WTC11 (cell line): Measurements from ENCODE around the gene FCMR. TPM values are rescaled to one million over a fixed set of nuclear protein-coding genes. Genes with fewer than 3 reads are reported as not detected.

Experiments used
- ATAC-seq: fragments of 200-7000 bp; cut with Tn5 transposase; 2 replicates; pipeline ENCODE4 v1.10.0; 2021; ENCODE audit warnings: mild to moderate bottlenecking, moderate library complexity
- CTCF ChIA-PET: fragments of 300-600 bp; sonication (Branson Sonifier 250); formaldehyde crosslinking; loops from one replicate; lab custom pipeline; 2021; ENCODE audit warnings: antibody characterized with exemption; lab: Charles Lee
- POLR2A ChIA-PET: fragments of 350-600 bp; sonication (Branson Sonifier 250); formaldehyde crosslinking; loops from one replicate; lab custom pipeline; 2021; ENCODE audit warnings: antibody characterized with exemption; lab: Charles Lee
- DNase-seq: peaks from one replicate; pipeline ENCODE4 v3.0.0; 2021; ENCODE audit warnings: low spot score
- H3K27ac Mint-ChIP-seq: 2 replicates; pipeline ENCODE4 v1.8.0; 2021; ENCODE audit warnings: mixed read lengths
- H3K27me3 Mint-ChIP-seq: 2 replicates; pipeline ENCODE4 v1.8.0; 2021; ENCODE audit warnings: low read depth, mild to moderate bottlenecking, moderate library complexity, mixed read lengths
- H3K36me3 Mint-ChIP-seq: 2 replicates; pipeline ENCODE4 v1.8.0; 2021; ENCODE audit warnings: mixed read lengths
- H3K4me1 Mint-ChIP-seq: 2 replicates; pipeline ENCODE4 v1.8.0; 2022; ENCODE audit warnings: mixed read lengths
- H3K4me3 Mint-ChIP-seq: 2 replicates; pipeline ENCODE4 v1.8.0; 2021; ENCODE audit warnings: mild to moderate bottlenecking, moderate library complexity, mixed read lengths
- H3K9me3 Mint-ChIP-seq: 2 replicates; pipeline ENCODE4 v1.8.0; 2021; ENCODE audit warnings: mixed read lengths
- ATF1 ChIP-seq: sonication (generic); formaldehyde crosslinking; IDR thresholded peaks from 2 replicates; pipeline ENCODE4 v1.8.1; 2023; ENCODE audit warnings: mild to moderate bottlenecking, moderate library complexity, missing genetic modification reagents
- ETV6 ChIP-seq: sonication (generic); formaldehyde crosslinking; IDR thresholded peaks from 2 replicates; pipeline ENCODE4 v1.8.1; 2022; ENCODE audit warnings: mild to moderate bottlenecking, missing genetic modification reagents
- GTF2I ChIP-seq: fragments of 250-450 bp; sonication (Bioruptor Pico); conservative IDR thresholded peaks from 2 replicates; pipeline ENCODE4 v1.4.0; 2021; ENCODE audit warnings: mild to moderate bottlenecking
- HMGA2 ChIP-seq: fragments of 250-450 bp; sonication (Bioruptor Pico); IDR thresholded peaks from 2 replicates; pipeline ENCODE4 v1.4.0; 2021; ENCODE audit warnings: mild to moderate bottlenecking, moderate library complexity
- IRF2 ChIP-seq: sonication (generic); formaldehyde crosslinking; IDR thresholded peaks from 2 replicates; pipeline ENCODE4 v1.8.0; 2022; ENCODE audit warnings: low read depth, missing genetic modification reagents, borderline replicate concordance
- JAZF1 ChIP-seq: fragments of 250-450 bp; sonication (Bioruptor Pico); IDR thresholded peaks from 2 replicates; pipeline ENCODE4 v1.9.0; 2021; ENCODE audit warnings: moderate library complexity, mild to moderate bottlenecking, inconsistent platforms
- MXD4 ChIP-seq: fragments of 250-450 bp; sonication (Bioruptor Pico); IDR thresholded peaks from 2 replicates; pipeline ENCODE4 v1.8.0; 2021; ENCODE audit warnings: mild to moderate bottlenecking, moderate library complexity, borderline replicate concordance
- MYBL2 ChIP-seq: sonication (generic); formaldehyde crosslinking; IDR thresholded peaks from 2 replicates; pipeline ENCODE4 v1.8.1; 2023; ENCODE audit warnings: mild to moderate bottlenecking, moderate library complexity, missing genetic modification reagents
- NFE2L1 ChIP-seq: sonication (generic); formaldehyde crosslinking; IDR thresholded peaks from 2 replicates; pipeline ENCODE4 v1.8.1; 2023; ENCODE audit warnings: missing genetic modification reagents
- NFYB ChIP-seq: sonication (generic); formaldehyde crosslinking; conservative IDR thresholded peaks from 2 replicates; pipeline ENCODE4 v1.8.0; 2022; ENCODE audit warnings: low read depth, missing genetic modification reagents
- NR1H2 ChIP-seq: sonication (generic); formaldehyde crosslinking; IDR thresholded peaks from 2 replicates; pipeline ENCODE4 v1.9.0; 2021; ENCODE audit warnings: mild to moderate bottlenecking, moderate library complexity, missing genetic modification reagents
- NR3C1 ChIP-seq: sonication (generic); formaldehyde crosslinking; conservative IDR thresholded peaks from 2 replicates; pipeline ENCODE4 v1.8.1; 2023; ENCODE audit warnings: low read depth, mild to moderate bottlenecking, missing genetic modification reagents
- SOX15 ChIP-seq: fragments of 250-450 bp; sonication (Bioruptor Pico); IDR thresholded peaks from 2 replicates; pipeline ENCODE4 v1.9.0; 2021; ENCODE audit warnings: mild to moderate bottlenecking
- TCF7 ChIP-seq: sonication (generic); formaldehyde crosslinking; IDR thresholded peaks from 2 replicates; pipeline ENCODE4 v1.8.0; 2022; ENCODE audit warnings: mild to moderate bottlenecking, low read depth, missing genetic modification reagents, moderate library complexity
- TEAD1 ChIP-seq: sonication (generic); formaldehyde crosslinking; IDR thresholded peaks from 2 replicates; pipeline ENCODE4 v1.8.0; 2022; ENCODE audit warnings: mild to moderate bottlenecking, missing genetic modification reagents
- TEAD4 ChIP-seq: sonication (generic); formaldehyde crosslinking; IDR thresholded peaks from 2 replicates; pipeline ENCODE4 v1.8.0; 2022; ENCODE audit warnings: mild to moderate bottlenecking, missing genetic modification reagents
- ZNF121 ChIP-seq: sonication (generic); formaldehyde crosslinking; IDR thresholded peaks from 2 replicates; pipeline ENCODE4 v1.8.0; 2023; ENCODE audit warnings: missing genetic modification reagents
- ZNF232 ChIP-seq: sonication (generic); formaldehyde crosslinking; IDR thresholded peaks from 2 replicates; pipeline ENCODE4 v1.8.0; 2022; ENCODE audit warnings: mild to moderate bottlenecking, missing genetic modification reagents
- total RNA-seq: library from RNA; stranded (reverse); gene quantifications from 3 replicates; pipeline ENCODE4 v1.2.3, GENCODE V29; 2021
- TF ChIP-seq, protein P1 (sequence below): sonication (generic); formaldehyde crosslinking; IDR thresholded peaks from 2 replicates; pipeline ENCODE4 v1.8.1; 2023; ENCODE audit warnings: mild to moderate bottlenecking, moderate library complexity, missing genetic modification reagents
- TF ChIP-seq, protein P2 (sequence below): fragments of 250-450 bp; sonication (Bioruptor Pico); IDR thresholded peaks from 2 replicates; pipeline ENCODE4 v1.9.0; 2021; ENCODE audit warnings: mild to moderate bottlenecking
- TF ChIP-seq, protein P3 (sequence below): sonication (generic); formaldehyde crosslinking; IDR thresholded peaks from 2 replicates; pipeline ENCODE4 v1.8.0; 2023; ENCODE audit warnings: mild to moderate bottlenecking, missing genetic modification reagents
- TF ChIP-seq, protein P4 (sequence below): fragments of 250-450 bp; sonication (Bioruptor Pico); IDR thresholded peaks from 2 replicates; pipeline ENCODE4 v1.9.0; 2021; ENCODE audit warnings: moderate library complexity, mild to moderate bottlenecking, inconsistent platforms, borderline replicate concordance
- TF ChIP-seq, protein P5 (sequence below): sonication (generic); formaldehyde crosslinking; IDR thresholded peaks from 2 replicates; pipeline ENCODE4 v1.8.0; 2022; ENCODE audit warnings: mild to moderate bottlenecking, missing genetic modification reagents
- TF ChIP-seq, protein P6 (sequence below): sonication (generic); formaldehyde crosslinking; IDR thresholded peaks from 2 replicates; pipeline ENCODE4 v1.8.1; 2022; ENCODE audit warnings: low read depth, mild to moderate bottlenecking, moderate library complexity, missing genetic modification reagents, borderline replicate concordance
- TF ChIP-seq, protein P7 (sequence below): sonication (generic); formaldehyde crosslinking; IDR thresholded peaks from 2 replicates; pipeline ENCODE4 v1.8.0; 2022; ENCODE audit warnings: mild to moderate bottlenecking, missing genetic modification reagents
- TF ChIP-seq, protein P8 (sequence below): sonication (generic); formaldehyde crosslinking; IDR thresholded peaks from 2 replicates; pipeline ENCODE4 v1.8.0; 2023; ENCODE audit warnings: missing genetic modification reagents

Gene FCMR
- total RNA-seq, 1 experiment from 2014 or later = 1.0 TPM

DNA sequence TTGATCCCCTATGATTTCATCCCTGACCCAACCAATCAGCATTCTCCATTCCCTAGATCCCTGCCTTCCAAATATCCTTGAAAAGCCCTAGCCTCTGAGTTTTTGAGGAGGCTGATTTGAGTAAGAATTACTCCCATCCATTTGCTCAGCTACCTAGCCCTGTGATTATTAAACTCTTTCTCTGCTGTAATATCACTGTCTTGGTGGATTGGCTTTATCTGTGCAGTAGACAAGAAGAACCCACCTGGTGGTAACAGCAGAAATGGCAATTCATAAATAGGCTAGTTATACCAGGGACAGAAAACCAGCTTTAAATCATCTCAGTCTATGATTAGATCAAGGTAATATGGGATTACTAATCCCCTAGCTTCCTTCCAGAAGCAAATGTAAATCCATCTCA lies 43.3 kb downstream of the FCMR start:
- ChIA-PET POLR2A (no interaction called here), CTCF (interaction anchor here (0.8 to 1.2 kb wide), 6 partner anchors 13 to 220 kb away, joined by 3 read pairs; partner anchors contain the start of gene IL20)
- H3K4me1 Mint-ChIP-seq = no peaks in the 10 kb centered on the region
- H3K36me3 Mint-ChIP-seq = peaks cover 22% of the 10 kb centered on the region
- H3K27me3 Mint-ChIP-seq = no peaks in the 10 kb centered on the region; the same call in none of the 2 replicates
- ATAC-seq (no peak), DNase-seq (no peak)
- no peak overlapping the region for H3K27ac Mint-ChIP-seq
- no peak overlapping the region for H3K4me3 Mint-ChIP-seq
- TF ChIP-seq TEAD4 (CRISPR knock-in tag) (no peak), NR3C1 (CRISPR knock-in tag) (no peak), NR1H2 (no peak), ETV6 (CRISPR knock-in tag) (no peak), ATF1 (CRISPR knock-in tag) (no peak), JAZF1 (no peak)
- TF ChIP-seq, protein P1, sequence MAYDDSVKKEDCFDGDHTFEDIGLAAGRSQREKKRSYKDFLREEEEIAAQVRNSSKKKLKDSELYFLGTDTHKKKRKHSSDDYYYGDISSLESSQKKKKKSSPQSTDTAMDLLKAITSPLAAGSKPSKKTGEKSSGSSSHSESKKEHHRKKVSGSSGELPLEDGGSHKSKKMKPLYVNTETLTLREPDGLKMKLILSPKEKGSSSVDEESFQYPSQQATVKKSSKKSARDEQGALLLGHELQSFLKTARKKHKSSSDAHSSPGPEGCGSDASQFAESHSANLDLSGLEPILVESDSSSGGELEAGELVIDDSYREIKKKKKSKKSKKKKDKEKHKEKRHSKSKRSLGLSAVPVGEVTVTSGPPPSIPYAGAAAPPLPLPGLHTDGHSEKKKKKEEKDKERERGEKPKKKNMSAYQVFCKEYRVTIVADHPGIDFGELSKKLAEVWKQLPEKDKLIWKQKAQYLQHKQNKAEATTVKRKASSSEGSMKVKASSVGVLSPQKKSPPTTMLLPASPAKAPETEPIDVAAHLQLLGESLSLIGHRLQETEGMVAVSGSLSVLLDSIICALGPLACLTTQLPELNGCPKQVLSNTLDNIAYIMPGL (CRISPR knock-in tag) = no peak
- TF ChIP-seq, protein P2, sequence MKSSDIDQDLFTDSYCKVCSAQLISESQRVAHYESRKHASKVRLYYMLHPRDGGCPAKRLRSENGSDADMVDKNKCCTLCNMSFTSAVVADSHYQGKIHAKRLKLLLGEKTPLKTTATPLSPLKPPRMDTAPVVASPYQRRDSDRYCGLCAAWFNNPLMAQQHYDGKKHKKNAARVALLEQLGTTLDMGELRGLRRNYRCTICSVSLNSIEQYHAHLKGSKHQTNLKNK (CRISPR knock-in tag) = no peak
- H3K9me3 Mint-ChIP-seq = peaks cover 60% of the 10 kb centered on the region

DNA sequence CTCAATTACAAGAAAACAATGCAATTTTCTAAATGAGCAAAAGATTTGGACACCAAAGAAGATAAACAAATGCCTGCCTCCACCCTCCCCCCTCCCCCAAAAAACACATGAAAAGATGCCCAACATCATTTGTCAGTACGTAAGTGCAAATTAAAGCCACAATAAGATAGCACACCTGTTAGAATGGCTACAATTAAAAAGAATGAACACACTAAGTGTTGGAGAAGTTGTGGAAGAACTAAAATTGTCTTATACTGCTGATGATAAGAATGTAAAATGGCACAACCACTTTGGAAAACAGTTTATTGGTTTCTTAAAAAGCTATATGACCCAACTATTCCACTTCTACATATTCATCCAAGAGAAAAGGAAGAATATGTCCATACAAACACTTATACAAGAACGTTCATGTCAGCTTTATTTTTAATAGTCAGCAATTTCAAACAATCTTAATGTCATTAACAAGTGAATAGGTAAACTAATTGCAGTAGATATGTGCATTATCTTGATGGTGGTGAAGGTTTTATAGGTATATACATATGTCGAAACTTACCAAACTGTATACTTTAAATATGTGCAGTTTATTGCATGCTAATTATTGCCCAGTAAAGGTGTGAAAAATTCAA lies 45.9 kb downstream of the FCMR start:
- H3K9me3 Mint-ChIP-seq = peaks cover 65% of the 10 kb centered on the region
- H3K4me3 Mint-ChIP-seq = no peak overlapping the region
- peaks cover 5% of the 10 kb centered on the region for H3K27me3 Mint-ChIP-seq
- ATAC-seq (no peak), DNase-seq (no peak)
- TF ChIP-seq NFYB (CRISPR knock-in tag) = no peak
- TF ChIP-seq SOX15 = no peak
- no peak for TF ChIP-seq HMGA2 (CRISPR knock-in tag)
- TF ChIP-seq, protein P3, sequence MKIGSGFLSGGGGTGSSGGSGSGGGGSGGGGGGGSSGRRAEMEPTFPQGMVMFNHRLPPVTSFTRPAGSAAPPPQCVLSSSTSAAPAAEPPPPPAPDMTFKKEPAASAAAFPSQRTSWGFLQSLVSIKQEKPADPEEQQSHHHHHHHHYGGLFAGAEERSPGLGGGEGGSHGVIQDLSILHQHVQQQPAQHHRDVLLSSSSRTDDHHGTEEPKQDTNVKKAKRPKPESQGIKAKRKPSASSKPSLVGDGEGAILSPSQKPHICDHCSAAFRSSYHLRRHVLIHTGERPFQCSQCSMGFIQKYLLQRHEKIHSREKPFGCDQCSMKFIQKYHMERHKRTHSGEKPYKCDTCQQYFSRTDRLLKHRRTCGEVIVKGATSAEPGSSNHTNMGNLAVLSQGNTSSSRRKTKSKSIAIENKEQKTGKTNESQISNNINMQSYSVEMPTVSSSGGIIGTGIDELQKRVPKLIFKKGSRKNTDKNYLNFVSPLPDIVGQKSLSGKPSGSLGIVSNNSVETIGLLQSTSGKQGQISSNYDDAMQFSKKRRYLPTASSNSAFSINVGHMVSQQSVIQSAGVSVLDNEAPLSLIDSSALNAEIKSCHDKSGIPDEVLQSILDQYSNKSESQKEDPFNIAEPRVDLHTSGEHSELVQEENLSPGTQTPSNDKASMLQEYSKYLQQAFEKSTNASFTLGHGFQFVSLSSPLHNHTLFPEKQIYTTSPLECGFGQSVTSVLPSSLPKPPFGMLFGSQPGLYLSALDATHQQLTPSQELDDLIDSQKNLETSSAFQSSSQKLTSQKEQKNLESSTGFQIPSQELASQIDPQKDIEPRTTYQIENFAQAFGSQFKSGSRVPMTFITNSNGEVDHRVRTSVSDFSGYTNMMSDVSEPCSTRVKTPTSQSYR (CRISPR knock-in tag) = no peak
- TF ChIP-seq, protein P4, sequence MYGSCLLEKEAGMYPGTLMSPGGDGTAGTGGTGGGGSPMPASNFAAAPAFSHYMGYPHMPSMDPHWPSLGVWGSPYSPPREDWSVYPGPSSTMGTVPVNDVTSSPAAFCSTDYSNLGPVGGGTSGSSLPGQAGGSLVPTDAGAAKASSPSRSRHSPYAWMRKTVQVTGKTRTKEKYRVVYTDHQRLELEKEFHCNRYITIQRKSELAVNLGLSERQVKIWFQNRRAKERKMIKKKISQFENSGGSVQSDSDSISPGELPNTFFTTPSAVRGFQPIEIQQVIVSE = no peak
- TF ChIP-seq NR3C1 (CRISPR knock-in tag) = no peak
- TF ChIP-seq, protein P5, sequence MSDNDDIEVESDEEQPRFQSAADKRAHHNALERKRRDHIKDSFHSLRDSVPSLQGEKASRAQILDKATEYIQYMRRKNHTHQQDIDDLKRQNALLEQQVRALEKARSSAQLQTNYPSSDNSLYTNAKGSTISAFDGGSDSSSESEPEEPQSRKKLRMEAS (CRISPR knock-in tag) = no peak
- TF ChIP-seq, protein P6, sequence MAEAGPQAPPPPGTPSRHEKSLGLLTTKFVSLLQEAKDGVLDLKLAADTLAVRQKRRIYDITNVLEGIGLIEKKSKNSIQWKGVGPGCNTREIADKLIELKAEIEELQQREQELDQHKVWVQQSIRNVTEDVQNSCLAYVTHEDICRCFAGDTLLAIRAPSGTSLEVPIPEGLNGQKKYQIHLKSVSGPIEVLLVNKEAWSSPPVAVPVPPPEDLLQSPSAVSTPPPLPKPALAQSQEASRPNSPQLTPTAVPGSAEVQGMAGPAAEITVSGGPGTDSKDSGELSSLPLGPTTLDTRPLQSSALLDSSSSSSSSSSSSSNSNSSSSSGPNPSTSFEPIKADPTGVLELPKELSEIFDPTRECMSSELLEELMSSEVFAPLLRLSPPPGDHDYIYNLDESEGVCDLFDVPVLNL = no peak
- no peak for TF ChIP-seq MXD4 (CRISPR knock-in tag)
- no peak for TF ChIP-seq GTF2I (CRISPR knock-in tag)
- no peak for TF ChIP-seq MYBL2 (CRISPR knock-in tag)
- TF ChIP-seq, protein P7, sequence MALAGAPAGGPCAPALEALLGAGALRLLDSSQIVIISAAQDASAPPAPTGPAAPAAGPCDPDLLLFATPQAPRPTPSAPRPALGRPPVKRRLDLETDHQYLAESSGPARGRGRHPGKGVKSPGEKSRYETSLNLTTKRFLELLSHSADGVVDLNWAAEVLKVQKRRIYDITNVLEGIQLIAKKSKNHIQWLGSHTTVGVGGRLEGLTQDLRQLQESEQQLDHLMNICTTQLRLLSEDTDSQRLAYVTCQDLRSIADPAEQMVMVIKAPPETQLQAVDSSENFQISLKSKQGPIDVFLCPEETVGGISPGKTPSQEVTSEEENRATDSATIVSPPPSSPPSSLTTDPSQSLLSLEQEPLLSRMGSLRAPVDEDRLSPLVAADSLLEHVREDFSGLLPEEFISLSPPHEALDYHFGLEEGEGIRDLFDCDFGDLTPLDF (CRISPR knock-in tag) = no peak
- no peak for TF ChIP-seq IRF2 (CRISPR knock-in tag)
- no peak for TF ChIP-seq TEAD1
- TF ChIP-seq, protein P8, sequence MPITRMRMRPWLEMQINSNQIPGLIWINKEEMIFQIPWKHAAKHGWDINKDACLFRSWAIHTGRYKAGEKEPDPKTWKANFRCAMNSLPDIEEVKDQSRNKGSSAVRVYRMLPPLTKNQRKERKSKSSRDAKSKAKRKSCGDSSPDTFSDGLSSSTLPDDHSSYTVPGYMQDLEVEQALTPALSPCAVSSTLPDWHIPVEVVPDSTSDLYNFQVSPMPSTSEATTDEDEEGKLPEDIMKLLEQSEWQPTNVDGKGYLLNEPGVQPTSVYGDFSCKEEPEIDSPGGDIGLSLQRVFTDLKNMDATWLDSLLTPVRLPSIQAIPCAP = no peak
- TF ChIP-seq NFE2L1 (CRISPR knock-in tag) = no peak
- no peak for TF ChIP-seq TCF7 (CRISPR knock-in tag)
- TF ChIP-seq ZNF121 (CRISPR knock-in tag) = no peak
- TF ChIP-seq, protein P2 (CRISPR knock-in tag) = no peak
- TF ChIP-seq ZNF232 (CRISPR knock-in tag) = no peak
- no peaks in the 10 kb centered on the region for H3K4me1 Mint-ChIP-seq
- ChIA-PET POLR2A (no interaction called here), CTCF (no interaction called here)
- peaks cover 22% of the 10 kb centered on the region for H3K36me3 Mint-ChIP-seq
- no peak overlapping the region for H3K27ac Mint-ChIP-seq
